ENCODE results near the gene EPHA2.

The EPHA2 gene

DNA sequence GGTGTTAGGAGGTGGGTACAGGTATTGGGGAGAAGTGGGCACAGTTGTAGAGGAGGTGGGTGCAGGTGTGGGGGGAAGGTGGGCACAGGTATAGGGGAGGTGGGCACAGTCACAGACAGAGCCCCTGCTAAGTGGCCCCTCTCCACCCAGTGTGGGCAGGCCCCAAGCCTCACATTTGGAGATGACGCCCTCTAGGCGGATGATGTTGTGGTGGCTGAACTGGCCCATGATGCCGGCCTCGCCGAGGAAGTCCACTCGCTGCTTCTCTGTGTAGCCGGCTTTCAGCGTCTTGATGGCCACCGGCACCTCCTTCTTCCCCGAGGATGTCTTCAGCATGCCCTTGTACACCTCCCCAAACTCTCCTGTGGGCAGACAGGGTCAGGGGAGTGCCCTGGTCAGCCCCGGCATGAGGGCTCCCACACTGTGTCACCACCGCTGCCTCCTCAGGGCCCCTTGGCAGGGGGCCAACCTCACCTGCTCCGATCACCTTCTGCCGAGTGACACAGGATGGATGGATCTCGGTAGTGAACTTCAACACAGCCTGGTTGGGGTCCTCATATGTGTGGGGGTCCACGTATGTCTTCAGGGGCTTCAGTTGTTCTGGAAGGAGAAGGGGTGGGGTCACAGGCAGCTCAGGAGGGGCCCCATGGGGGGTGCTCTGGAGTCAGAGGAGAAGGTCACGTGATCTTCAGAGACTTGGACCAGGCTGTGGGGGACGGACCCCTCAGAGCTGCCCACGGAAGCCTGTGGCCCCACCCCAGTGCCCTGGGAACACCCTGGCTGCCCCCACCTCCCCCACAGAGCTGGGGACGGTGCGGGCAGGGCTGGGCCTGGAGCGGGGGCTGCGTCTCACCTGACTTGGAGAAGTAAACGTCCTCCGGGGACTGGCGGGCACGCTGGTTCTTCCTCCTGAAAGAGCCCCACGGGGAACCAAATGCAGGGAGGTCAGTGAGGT is 22.6 kb downstream of the EPHA2 start:
- DNase-seq: no peak

DNA sequence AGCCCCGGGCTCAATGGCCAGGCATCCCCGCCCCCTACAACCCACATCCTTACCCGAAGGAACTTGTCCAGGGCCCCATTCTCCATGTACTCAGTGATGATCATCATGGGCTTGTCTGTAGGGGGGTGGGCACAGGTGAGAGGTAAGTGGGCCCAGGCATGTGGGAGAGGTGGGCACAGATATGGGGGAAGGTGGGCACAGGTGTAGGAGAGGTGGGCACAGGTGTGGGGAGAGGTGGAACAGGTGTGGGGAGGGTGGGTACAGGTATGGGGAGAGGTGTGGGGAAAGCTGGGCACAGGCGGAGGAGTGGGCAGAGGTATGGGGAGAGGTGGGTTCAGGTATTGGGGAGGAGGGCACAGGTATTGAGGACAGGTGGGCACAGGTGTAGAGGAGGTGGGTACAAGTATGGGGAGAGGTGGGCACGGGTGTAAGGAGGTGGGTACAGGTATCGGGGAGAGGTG is 23.5 kb downstream of the EPHA2 start:
- no peak for DNase-seq

- no peak for DNase-seq
Measured at GRCh38 chr1:16131636-16132324, 24.1 kb downstream of the EPHA2 start.

DNA sequence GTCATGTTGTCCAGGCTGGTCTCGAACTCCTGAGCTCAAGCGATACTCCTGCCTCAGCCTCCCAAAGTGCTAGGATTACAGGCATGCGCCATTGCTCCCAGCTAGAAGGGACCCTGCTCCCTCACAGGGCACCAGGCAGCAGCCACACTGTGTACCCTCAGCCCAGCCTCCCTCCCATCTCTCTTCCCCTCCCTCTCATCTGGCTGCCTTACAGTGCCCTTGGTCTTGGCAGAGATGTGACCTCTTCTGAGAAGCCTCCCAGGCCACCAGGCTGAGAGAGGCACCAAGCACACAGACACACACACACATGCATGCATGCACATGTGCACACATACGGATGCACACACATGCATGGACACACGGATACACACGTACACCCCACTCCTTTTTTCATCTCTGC is 25.0 kb downstream of the EPHA2 start:
- no peak for DNase-seq

DNA sequence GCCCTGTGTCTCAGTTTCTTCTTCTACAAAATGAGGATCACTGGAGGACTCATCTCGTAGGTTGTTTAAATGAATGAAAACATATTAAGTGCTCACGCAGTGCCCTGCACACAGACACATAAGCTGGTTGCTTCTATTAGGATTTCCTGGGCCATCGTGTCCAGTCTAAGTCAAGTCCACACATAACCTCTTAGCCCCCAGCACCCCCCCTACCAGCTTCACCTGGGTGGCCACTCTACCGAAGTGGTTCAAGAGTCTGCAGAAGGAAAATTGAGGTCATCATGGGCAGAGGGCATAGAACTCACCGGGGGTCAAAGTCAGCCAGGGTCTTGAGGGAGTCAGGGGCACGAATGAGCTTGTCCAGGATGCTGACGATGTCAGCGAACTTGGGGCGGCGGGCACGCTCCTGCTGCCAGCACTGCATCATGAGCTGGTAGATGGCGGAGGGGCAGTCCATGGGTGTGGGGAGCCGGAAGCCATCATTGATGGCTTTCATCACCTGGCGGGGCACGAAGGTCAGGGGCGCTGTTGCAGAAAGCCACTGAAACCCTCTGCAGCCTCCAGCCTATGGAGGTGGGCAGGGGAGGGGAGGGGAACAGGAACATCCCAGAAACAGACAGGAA is 25.8 kb downstream of the EPHA2 start:
- no peak for DNase-seq

GRCh38 chr1:16129316-16129715 is 26.6 kb downstream of the EPHA2 start:
- no peak for DNase-seq

DNA sequence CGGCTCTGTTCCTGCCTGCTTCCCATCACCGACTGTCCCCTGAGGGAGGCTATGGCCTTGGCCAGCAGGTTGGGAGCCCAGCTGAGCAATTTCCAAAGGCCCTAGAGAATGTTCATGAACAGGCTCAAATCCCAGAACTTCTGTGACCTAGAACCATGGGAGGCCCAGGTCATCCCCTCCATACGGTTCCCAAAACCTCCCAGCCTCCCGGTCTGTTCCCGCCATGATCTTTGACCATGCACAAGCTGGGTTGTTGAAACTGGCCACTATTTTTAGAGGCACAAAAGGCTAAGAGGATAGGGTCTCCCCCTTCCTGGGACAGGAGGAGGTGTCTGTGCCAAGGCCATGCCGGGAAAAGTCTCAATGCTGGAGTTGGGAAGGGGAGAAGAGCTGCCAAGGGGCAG is 27.5 kb downstream of the EPHA2 start:
- no peak for DNase-seq

- DNase-seq: no peak
Measured at GRCh38 chr1:16127676-16128337, 28.1 kb downstream of the EPHA2 start.

- no peak for DNase-seq
Measured at GRCh38 chr1:16126743-16127515, 28.9 kb downstream of the EPHA2 start.

DNA sequence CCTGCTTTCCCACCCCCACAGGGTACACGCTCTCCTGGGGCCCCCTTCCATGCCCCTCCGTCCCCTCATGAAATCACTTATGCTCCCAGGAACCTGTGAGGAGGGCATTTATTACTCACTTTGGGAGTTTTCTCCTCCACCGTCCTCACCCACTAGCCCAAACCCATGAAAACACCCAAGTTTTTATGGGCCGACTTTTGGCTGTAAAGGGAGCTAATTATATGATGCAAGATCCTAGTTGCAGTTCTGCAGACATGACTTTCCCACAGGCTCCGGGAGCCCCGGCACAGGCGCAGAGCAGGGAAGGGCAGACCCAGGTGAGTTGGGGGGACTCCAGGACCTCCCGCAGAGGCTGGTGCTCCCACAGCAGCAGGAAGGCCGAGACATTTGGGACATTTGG is 29.7 kb downstream of the EPHA2 start:
- no peak for DNase-seq

DNA sequence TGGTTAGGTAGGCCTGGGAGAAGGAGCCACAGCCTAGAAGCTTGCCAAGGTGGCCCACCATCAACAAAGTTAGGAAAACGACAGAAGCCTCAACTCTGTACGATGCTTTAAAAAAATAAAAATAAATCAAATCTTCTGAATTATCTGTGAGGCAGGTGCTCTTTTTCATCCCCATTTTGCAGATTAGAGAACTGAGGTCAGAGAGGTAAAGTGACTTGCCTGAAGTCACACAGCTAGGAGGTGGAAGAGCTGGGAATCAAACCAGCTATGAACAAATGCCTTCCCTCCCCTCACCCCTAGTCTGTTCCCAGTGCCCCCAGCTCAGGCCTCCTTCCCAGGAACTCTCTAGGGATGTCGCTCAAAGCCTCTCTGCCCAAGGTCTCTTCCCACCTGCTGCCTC is 30.4 kb downstream of the EPHA2 start:
- no peak for DNase-seq

- DNase-seq: no peak
Measured at GRCh38 chr1:16125088-16125470, 30.8 kb downstream of the EPHA2 start.

GRCh38 chr1:16124377-16125087 is 31.3 kb downstream of the EPHA2 start:
- no peak for DNase-seq

DNA sequence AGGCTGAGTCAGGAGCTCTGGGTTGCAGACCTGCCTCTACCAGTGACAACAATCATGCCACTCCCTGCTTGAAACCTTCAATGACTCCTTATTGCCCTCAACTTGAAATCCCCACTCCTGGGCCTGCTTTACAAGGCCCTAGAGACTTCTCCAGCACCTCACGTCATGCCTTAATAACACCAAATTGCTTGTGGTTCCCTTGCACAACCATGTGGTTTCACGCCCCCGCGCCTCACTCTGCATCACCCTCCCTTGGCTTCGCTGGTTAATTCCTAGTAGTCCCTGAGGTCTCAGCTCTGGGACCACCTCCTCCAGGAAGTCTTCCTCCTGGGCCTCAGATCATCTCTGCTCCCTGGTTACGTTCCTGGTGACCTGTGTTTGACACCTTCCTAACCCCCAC is 33.0 kb downstream of the EPHA2 start:
- DNase-seq: no peak

- DNase-seq: no peak
Measured at GRCh38 chr1:16122350-16122881, 33.5 kb downstream of the EPHA2 start.

GRCh38 chr1:16120940-16121410 is 34.9 kb downstream of the EPHA2 start:
- DNase-seq: no peak

GRCh38 chr1:16120407-16120806 is 35.5 kb downstream of the EPHA2 start:
- no peak for DNase-seq

- no peak for DNase-seq
Measured at GRCh38 chr1:16119926-16120325, 35.9 kb downstream of the EPHA2 start.

GRCh38 chr1:16119504-16119903 is 36.4 kb downstream of the EPHA2 start:
- DNase-seq: no peak

DNA sequence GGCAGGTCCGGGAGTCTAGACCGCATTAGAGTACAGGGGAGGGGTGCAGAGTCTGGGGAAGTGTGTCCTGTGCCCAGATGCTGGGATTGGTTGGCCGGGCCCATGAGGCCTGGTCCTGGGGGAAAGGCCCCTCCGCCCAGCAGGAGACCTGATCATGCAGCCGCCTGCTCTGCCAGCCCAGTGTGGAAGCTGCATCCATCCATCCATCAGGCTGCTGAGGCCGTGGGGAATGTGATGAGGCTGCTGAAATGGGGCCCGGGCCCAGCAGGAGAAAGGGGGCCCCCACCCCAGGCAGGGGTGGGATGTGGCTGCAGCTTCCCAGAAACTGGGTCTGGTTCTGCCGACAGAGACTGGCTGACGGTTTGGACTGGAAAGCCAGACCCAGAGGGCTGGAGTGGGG is 37.2 kb downstream of the EPHA2 start:
- no peak for DNase-seq

GRCh38 chr1:16117936-16118335 is 37.9 kb downstream of the EPHA2 start:
- DNase-seq: no peak
